ENCODE measurements around the gene SOCS2.

GRCh38 chr12:93583627-93584392 lies 11.3 kb downstream of the SOCS2 start:
- no peak for TF ChIP-seq EZH2phosphoT487 (IDR thresholded peaks at IDR 0.05; ENCODE audit: borderline replicate concordance, low read depth, low read length)
- TF ChIP-seq, protein P1, sequence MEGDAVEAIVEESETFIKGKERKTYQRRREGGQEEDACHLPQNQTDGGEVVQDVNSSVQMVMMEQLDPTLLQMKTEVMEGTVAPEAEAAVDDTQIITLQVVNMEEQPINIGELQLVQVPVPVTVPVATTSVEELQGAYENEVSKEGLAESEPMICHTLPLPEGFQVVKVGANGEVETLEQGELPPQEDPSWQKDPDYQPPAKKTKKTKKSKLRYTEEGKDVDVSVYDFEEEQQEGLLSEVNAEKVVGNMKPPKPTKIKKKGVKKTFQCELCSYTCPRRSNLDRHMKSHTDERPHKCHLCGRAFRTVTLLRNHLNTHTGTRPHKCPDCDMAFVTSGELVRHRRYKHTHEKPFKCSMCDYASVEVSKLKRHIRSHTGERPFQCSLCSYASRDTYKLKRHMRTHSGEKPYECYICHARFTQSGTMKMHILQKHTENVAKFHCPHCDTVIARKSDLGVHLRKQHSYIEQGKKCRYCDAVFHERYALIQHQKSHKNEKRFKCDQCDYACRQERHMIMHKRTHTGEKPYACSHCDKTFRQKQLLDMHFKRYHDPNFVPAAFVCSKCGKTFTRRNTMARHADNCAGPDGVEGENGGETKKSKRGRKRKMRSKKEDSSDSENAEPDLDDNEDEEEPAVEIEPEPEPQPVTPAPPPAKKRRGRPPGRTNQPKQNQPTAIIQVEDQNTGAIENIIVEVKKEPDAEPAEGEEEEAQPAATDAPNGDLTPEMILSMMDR (conservative IDR thresholded peaks at IDR 0.05; ENCODE audit: low read length) = no peak
